Stimulated activated CD8-positive, alpha-beta memory T cell treated with anti-CD3 and anti-CD28 coated beads, Interleukin-15, amount 100 ng/mL, for 48 hours (primary cell): ENCODE results near the gene TFF3.
"Not testable (repeated sequence)": the region's sequence is repeated elsewhere in the genome, so short reads cannot be mapped to it uniquely, and the experiment has no call there.

Source experiments
- DNase-seq, 2 donors: peaks; one replicate each; pipeline ENCODE4 v3.0.0-alpha.2; 2020; ENCODE audit warnings: low read depth in 2 of 2

TFF3 gene

DNA sequence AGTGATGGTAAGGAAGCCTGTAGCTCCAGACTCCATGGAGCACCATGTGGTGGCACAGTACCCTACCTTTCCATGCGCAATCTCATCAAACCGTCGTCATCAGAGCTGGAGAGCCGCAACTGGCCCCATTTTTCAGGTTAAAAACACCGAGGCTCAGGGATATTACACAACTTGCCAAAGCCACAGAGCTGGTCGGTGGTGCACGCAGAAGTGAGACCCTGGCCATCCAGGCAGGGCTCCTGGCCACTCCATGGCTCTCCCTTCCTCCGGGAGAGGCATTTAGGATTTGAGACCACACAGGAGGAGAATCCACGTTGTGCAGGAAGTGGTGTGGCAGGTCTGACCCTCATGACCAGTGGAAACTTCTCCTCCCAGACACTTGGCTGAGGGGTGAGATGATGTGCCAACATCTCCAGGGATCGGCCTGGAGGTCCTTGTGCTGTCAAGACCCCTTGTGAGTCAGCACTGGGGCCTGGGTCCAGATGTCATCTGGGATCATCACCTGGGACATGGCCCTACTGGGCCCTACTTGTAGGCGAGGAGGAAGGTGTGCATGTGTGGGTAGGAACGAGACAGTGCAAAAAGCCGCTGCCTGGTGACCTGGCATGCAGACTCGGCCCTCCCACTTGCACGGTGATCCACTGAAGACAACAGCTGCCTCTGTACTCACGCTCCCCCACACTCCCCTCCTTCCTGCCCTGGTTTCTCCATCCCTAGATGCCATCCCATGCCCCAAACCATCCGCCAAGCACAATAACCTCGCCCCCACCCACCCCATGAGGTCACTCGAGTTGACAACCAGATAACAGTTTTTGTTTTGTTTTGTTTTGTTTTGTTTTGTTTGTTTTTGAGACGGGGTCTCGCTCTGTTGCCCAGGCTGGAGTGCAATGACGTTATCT lies 10.4 kb downstream of the TFF3 start:
- DNase-seq: no peak

DNA sequence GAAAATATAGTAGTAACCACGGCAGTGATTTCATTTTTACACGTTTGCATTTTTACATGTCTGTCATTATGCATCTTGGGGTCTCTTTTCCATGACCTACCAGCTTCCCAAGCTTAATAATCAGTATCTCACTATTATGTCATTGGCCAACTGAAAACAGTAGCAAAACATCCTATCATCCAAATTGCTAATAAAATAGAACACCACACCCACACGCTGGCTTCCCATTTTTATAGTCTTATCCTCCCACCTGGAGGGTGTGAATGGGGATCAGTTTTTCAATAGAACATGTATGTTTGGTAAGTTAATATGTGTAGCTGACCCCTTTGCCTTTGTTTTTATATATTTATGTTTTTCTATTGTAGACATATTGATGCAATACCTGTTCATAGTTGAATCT lies 11.8 kb downstream of the TFF3 start:
- no peak for DNase-seq

DNA sequence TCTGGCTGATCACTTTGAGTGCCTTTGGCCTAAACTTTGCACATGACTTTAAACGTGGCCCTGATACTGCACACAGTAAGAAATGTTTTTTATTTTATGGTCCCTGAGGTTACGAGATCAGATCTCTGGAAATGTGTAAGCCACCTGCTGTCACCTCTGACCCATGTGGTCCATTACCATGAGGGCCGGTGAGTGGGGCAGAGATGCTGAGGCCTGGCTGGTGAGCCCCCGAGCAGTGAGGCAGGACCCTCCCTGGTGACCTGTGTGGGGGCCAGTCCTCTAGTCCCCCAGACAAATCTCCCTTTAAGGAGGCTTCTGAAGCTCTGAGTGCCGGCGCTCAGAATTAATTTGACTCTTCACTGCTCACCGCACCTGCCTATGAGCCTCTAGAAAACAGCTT lies 12.4 kb downstream of the TFF3 start:
- DNase-seq: no peak

DNA sequence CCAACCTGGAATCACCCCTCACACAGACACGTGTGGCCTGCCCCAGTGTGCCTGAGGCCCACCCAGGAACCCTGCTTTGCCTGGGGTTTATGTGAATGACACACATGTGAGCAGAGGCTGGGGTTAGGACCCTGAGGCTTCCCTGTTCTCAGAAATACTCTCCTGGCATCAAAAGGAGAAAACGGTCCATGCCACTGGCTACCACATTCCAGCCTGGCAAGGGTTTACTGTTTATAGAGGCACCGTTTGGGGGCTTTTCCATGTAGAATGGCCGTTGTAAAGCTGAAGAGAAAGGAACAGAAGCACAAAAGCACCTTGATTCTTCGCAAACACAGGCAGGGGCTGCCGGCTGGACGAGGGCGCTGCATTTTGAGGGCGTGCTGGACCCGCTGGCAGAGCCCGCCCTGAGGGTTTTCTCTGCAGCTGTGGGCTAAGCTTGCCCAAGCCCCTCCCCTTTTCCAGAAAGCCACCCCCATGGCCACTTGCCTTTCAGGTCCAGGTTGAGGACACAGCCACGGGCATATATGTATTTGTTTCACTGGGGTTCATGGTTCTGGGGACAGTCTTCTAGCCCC lies 13.0 kb downstream of the TFF3 start:
- DNase-seq: no peak

DNA sequence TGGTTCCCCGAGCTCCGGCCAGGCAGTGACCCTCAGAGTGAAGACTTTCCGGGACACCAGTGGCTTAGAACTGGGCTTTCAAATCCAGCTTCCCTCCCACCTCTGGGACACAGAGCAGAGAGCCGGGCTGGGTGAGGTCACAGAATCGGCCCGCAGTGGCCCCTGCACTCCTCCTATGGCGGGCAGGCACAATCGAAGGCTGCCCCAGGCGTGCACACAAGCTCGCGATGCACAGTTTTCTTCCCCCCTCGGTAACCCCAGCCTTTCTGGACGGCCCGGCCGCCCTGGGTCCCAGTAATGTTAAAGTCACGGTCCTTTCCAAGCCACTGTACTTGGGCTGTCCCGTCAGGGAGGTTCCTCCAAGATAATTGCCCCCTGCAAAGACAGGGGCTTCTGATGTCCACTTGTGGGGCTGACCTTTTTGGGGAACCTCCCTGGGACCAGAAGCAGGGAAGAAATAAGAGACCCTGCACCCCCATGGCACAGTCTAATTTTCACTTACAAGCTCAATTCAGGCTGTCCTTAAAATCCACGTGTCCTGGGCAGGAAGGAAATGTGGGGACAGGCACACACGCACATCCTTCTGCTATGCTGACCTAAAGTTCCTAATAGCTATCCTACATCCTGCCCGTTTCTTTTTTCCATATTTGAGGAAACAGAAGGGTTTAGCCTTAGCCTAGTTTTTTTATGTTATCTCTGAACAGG lies 13.7 kb downstream of the TFF3 start:
- DNase-seq: no peak

DNA sequence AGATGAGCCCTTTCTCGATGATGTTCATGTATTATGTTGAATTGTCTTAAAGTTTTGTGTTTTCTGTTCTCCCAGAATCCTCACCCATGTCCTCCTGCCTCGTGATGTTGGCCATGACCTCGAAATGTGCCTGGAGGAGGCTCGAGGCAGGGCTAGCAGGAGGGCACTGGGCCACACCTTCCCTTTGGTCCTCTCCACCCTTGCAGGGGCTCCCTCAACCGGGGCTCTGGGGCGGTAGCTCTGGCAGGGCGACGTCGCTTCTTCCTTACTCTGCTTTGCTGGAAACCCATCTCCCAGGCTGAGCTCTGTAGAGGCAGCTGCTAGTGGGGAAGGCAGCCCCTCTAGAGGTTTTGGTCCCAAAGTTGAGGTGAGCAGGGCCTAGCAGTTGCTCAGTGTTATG lies 14.3 kb downstream of the TFF3 start:
- no peak for DNase-seq

DNA sequence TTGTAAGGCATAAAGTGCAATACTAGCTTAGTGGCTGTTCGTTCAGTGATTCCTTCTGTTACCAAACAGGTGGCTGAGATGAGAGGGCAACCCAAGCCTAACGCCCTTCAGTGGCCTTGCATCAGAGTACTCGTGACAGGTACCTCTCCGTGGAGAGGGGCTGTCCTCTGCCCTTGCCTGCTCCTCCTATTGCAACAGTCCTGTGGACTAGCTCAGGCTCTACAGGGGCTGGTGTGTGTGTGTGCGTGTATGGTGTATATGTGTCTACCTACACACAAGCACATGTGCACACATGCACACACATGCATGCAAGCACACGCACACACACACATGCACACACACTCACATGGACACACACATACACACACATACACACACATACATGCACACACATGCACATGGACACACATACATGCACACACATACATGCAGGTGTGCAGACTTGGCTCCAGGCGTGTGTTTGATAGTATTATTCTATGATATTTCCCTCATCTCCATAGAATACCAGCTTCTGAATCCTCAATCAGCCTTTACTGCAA lies 15.1 kb downstream of the TFF3 start:
- DNase-seq: no peak

DNA sequence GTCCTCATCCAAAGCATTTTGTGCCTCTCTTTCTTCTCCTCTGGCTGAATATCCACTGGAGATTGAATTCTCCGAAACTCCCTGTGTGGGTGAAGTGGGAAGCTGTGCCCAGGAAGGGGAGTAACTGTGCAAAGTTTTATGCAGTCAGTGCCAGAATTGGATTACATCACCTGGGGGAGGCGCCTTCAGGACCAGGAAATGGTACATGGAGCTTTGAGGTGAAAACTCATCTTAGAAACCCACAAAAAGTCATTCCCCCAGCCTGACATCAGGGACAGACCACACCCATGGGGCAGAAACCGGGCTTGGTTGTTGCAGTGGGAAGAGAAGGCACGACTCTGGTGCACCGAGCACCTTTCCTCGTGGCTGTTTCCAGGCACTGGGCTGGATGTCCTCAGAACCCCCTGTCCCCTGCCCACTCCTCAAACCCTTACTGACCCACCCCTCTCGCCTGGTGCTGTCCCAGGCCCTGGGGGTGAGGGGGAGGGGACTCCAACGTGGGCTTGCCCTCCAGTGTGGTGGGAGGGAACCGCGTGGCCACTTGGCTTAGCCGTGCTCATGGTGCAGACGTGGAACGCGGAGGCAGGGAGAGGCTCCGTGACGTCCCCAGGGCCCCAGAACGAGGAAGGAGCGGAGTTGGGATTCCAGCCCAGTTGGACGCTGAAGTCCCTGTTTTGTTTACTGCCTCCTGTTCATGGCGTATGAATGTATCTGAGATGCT lies 15.7 kb downstream of the TFF3 start:
- DNase-seq: peak; percentile 12 to 21

DNA sequence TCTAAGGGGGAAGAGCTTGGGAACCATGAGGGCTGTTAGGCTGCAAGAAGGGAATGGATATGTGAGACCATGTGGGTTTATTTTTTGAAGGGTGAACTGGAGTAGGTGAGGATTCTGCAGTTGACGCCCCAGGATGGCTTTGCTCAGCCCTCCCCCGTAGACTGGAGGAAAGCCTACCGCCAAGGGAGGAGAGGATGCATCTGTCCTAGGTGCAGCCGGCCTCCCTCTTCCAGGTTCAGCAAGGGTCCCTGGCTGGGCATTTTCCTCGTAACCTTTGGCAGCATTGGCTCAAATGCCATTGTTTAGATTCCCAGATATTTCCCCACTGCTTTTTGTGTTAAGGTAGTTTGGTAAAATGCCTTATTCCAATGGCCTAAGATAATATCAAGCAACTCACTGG lies 16.6 kb downstream of the TFF3 start:
- DNase-seq: no peak

DNA sequence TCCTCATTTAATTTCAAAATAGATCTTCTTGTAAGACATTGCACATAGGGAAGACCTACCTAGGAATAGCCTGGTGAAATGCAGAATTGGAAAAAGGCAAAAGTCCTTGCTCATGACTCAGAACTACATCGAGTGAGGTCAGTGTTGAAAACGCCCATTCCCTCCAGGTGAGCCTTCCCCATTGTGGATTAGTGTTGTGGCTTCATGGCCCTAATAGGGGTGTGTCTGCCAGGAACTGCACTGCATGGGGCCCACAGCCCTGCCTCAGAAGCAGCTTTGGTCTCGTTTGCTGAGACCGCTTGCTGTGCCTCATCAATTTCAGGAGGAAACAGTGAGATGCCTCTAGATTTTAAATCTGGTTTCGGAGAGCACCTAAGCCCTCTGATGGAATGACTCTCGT lies 17.0 kb downstream of the TFF3 start:
- no peak for DNase-seq

DNA sequence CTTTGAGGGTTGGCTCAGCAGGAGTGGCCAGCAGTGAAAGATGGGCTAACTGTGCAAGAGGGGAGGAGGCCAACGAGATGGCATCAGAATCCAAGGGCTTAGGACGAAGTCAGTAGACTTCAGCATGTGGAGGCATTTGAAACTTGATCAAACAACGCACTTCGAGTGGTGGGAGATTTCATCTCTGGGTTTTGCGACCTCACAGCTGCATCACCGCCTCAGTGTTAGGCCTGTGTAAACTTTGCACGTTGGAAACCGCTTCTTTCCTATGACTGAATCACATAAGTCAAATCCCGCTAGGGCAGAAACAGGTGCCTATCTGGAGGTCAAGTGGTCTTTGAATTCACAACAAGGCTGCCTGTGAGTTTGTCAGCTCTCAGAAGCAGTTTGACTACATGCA lies 17.8 kb downstream of the TFF3 start:
- no peak for DNase-seq

DNA sequence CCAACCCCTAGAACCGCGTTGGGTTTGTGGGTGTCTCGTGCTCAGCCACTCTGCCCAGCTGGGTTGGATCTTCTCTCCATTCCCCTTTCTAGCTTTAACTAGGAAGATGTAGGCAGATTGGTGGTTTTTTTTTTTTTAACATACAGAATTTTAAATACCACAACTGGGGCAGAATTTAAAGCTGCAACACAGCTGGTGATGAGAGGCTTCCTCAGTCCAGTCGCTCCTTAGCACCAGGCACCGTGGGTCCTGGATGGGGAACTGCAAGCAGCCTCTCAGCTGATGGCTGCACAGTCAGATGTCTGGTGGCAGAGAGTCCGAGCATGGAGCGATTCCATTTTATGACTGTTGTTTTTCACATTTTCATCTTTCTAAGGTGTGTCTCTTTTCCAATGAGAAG lies 18.7 kb downstream of the TFF3 start:
- DNase-seq: no peak

DNA sequence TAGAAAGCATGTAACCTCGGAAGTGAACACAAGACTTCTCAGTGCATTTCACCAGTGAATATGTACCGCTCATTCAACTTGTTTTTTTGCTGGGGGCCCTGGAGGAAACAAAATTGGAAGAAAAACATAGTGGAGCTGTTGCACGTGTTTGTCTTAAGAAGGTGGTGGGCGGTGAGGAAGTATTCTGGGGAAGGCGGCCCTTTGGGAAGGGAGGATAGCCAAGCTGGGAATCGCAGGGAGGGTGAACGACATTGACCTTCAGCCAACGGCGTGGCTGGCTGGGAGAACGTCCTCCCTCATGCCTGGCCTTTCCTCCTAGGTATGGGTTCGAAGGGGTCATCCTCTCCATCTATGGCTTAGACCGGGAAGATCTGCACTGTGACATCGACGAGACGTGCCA lies 19.4 kb downstream of the TFF3 start:
- DNase-seq: no peak

DNA sequence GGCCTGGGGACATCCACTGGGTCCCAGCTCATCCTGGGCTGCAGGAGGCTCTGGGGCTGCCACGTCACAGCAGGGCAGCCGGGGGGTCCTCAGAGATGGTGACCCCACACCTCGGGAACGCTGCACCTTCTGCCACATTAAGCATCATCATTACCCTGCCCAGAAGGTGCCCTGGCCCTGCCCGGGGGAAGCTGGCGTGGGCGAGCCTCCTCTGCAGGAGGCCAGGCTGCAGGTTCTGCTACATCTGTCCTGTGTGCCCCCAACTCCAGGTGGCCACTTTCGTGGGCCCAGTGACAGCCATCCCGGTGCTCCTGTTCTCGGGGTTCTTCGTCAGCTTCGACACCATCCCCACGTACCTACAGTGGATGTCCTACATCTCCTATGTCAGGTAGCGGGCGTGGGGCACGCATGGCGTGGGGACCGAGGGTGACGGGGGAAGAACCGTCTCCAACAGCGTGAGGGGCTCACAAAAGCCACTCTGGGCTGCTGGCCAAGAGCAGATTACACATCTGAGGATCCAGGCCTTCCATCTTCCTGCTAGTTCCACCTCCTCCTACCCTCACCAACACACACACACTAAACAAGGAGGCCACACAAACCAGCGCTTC lies 20.8 kb downstream of the TFF3 start:
- no peak for DNase-seq

DNA sequence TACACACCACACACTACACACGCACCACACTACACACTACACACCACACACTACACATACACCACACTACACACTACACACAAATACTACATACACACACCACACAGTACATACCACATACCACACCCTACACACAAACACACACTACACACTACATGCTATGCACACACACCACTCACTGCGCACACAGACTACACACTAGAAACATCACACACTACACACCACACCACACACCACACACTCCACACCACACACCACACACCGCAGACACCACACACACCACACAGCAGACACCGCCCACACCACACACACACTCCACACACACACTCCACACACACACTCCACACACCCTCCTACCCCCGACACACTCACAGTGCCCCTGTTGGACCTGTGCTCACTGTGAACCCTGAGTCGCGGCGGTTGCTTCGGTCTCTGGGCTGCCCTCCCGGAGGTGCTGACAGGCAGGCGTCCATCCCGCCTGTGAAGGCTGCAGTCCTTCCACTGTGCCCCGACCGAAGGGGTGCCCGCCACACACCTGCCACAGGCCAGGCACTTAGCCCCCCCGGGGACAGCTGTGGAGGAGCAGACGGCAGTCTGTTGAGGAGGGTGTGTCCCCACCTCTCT lies 21.4 kb downstream of the TFF3 start:
- DNase-seq: no peak

DNA sequence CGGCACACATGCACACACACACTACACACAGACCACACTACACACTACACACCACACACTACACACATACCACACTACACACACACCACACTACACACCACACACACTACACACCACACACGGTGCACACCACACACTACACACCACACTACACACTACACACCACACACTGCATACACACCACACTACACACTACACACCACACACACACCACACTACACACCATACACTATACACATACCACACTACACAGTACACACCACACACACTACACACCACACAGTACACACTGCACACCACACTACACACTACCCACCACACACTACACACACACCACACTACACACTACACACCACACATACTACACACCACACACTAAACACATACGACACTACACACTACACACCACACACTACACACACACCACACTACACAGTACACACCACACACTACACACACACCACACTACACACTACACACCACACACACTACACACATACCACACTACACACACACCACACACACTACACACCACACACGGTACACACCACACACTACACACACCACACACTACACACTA lies 22.6 kb downstream of the TFF3 start:
- not testable (repeated sequence) for DNase-seq

DNA sequence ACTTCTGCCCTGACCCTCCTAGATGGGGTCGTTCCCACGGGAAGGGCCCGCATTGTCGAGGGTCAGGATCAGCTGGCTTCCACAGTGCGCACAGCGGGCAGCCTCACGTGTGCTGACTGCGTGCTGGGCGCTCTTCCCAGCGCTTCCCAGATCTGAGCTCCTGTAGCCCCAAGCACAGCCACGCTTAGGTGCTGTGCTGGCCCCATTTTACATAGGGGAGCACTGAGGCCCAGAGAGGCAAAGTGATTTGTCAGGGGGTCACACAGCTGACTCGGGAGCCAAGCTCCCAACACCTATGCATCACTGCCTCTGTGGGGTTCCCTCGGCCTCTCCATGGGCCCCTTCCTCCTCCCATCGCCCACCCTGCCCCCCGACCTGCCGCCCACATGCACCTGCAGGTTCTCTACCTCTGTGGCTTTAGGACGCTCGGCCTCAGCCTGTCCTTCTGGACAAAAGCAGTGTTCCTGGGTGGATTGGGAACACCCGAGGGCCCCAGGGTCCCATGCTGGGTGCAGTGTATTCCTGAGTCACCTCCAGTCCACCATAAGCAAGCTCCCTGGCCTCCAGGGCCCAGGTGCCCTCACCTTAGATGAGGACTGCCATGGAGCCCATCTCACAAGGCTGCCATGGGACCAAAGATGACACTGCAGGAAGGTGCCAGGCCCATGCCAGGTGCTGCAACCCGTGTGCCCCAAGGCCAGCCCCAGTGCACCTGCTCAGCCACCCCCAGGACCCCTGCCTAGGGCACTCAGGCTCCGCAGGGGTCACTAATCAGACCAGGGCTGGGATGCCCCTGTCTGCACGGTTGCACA lies 23.3 kb downstream of the TFF3 start:
- DNase-seq: no peak

DNA sequence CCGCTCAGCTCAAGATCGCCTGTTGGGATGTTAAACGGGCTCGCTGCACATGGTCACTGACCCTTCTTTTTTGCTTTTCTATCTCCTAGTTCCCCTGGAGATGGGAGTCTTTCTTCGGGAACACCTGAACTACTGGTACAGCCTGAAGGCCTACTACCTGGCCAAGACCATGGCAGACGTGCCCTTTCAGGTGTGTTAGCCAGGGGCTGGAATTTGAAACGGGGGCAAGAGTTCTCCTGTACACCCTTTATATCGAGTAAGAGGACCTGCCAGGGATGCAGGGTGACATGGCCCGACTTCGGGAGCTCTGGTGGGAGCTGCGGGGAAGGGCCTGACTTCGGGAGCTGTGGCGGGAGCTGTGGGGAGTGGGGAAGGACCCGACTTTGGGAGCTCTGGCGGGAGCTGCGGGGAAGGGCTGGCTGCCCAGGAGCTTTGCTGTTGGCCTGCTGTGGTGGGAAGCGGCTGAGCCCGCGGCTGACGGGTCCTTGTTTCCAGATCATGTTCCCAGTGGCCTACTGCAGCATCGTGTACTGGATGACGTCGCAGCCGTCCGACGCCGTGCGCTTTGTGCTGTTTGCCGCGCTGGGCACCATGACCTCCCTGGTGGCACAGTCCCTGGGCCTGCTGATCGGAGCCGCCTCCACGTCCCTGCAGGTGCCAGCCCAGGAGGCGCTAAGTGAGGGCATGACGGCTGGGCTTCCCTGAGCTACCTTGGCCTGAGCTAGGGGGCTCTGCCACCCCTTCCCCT lies 24.0 kb downstream of the TFF3 start:
- DNase-seq: no peak

DNA sequence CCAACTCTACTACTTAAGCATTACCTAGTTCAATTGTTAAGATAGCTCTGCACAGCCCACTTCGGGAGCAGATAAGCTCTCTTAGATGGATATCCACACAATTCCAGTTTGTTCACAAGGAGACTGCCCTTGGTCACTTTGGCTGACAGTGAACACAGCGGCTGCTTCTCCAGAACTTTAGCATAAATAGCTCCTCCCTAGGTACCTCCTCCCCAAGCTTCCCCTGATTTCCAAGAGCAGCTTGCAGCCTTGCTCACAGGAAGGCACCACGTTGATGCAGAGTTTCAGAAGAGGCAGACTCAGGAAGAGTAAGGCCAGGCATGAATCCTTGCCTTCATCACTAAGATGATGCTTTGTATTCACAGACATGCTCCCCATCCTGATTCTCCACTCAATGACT lies 24.7 kb downstream of the TFF3 start:
- DNase-seq: no peak
